EL (cell line): ENCODE data around the gene ACKR1.

Source experiments
- DNase-seq: peaks from one replicate; pipeline ENCODE4 v3.0.0-alpha.2; 2016

The ACKR1 gene

DNA sequence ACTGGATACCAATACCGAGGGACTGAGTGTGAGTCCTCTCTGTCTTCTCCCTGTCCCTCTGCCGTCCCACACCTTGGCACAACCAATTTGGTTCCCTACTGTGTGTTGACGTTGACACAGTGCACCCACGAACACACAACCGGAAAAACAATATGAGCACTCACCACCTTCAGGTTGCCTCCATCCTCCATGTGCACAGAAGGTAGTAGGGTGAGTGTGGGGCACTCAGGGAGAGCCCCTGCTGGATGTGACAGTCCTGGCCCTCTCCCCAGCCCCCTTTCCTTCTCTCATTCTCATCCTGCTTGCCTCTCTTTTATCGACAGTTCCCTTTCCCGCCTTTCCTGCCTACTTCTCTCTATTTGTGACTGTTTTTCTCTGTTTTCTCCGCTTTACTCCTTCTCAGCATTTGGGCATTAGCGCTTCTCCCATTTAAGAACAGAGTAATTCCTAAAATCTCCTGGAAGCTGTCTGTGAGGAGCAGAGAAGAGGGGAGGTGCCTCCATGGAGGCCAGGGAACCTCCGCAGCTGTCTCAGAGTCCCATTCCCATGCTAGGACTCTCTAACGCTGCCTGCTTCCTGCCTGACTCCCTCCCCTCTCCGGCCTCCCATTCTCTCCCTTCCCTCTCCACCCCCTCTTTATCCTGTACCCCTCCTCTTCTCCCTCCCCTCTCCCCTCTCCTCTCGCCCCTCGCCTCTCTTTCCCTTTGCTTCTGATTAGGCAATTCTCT is 16.9 kb upstream of the ACKR1 start:
- peak; percentile 33 for DNase-seq

- DNase-seq: peak; percentile 80
Measured at GRCh38 chr1:159188375-159188788, 16.3 kb upstream of the ACKR1 start.

DNA sequence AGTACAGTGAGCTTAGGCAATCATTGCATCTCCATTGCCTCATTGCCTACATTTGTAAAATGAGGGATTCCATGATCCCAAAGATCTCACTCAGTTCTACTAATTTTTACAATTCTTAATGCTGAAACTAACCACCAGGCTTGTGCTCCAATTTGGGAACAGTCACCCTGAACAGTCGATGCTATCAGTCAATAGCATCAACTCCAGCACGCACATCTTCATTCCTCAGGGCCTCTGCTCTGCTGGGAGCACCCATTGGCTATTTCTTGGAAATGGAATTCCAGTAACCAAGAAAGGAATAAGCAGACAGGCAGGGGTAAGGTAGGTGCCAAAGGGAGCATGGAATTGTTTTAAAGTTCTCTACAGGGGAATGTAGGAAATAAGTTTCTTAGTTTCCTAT is 14.2 kb upstream of the ACKR1 start:
- no peak for DNase-seq

DNA sequence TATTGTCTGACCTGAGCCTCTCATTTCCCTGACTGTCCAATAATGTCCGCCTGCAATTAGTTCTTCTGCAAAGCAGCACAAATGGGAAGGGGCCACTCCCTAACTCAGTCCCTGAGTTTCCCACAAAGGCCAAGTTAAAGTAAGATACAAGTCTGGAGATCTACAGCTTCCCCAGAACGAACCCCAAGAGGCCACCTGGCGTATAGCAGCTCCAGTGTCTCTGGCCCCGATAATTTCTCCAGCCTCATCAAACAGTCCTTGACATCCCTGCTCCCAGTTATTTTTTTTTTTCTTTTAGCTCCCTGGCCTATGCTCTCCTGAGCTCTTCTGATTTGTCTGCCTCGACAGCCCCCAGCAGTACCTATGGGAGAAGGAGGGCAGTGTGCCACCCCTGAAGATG is 8.1 kb upstream of the ACKR1 start:
- no peak for DNase-seq

GRCh38 chr1:159197561-159198557 is 6.8 kb upstream of the ACKR1 start:
- DNase-seq: peak; percentile 74

DNA sequence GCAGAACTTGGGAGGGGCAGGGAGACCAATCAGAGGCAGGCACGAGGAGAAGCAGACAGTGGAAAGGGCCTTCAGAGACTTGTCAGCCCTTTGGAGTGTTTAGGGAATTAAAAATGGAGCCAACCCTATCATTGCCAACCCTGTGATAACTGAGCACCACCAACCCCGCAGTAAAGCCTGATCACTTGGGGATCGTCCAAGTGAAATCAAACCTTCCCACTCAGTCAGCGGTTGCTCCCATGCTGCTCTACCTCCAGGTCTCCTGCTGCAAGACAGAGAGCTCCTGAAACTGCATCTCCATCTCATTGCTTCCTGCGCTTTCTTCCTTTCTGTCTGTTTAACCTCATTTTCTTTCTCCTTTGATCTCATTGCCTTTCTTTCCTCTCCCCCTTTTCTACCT is 4.8 kb upstream of the ACKR1 start:
- no peak for DNase-seq

DNA sequence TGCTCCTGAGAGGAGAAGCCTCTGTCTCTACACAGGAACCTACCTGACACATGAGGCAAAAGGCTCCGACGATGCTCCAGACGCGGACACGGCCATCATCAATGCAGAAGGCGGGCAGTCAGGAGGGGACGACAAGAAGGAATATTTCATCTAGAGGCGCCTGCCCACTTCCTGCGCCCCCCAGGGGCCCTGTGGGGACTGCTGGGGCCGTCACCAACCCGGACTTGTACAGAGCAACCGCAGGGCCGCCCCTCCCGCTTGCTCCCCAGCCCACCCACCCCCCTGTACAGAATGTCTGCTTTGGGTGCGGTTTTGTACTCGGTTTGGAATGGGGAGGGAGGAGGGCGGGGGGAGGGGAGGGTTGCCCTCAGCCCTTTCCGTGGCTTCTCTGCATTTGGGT is 3.9 kb upstream of the ACKR1 start:
- DNase-seq: no peak

- DNase-seq: no peak
Measured at GRCh38 chr1:159201642-159202041, 3.0 kb upstream of the ACKR1 start.

DNA sequence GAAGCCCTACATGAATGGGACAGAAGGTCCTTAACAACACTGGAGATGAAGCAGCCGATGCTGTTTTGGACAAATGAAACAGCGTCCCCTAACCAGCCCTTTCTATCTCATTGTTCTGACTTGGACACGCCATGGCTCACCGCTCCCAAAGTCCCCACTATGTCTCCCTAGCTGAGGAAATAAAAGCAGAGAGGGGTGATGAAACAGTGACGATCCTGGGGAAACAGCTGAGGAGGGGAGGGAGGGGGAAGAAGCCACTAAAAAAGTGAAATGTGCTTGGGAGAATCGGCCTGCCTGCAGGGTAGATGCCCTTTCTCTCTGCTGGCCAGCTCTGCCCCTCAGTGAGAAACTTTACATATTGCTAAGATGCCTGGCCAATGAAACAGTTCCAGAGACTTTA is 1.1 kb upstream of the ACKR1 start:
- DNase-seq: no peak

DNA sequence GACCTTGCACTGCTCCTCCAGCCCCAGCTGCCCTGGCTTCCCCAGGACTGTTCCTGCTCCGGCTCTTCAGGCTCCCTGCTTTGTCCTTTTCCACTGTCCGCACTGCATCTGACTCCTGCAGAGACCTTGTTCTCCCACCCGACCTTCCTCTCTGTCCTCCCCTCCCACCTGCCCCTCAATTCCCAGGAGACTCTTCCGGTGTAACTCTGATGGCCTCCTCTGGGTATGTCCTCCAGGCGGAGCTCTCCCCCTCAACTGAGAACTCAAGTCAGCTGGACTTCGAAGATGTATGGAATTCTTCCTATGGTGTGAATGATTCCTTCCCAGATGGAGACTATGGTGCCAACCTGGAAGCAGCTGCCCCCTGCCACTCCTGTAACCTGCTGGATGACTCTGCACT is 550 bp downstream of the ACKR1 start:
- DNase-seq: no peak

- DNase-seq: no peak
Measured at GRCh38 chr1:159206110-159206509, 1.4 kb downstream of the ACKR1 start.

DNA sequence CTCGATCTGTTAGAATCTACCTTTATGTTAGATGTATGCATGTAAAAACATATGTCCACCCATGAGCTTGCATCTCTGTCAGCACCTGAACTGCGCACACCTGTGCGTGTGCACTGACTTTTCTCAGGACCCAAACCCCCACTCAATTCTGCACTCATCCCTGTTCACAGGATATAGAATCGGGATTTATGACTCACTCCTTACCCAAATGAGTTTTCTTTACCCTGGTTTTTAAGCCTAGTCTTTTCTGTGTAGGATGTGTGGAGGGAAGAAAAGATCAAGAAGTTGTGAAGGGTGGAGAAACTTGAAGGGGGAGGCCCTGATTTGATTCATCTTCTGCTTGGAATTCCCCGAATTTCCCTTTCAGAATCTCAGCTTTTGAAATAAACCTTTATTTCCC is 2.4 kb downstream of the ACKR1 start:
- DNase-seq: no peak

GRCh38 chr1:159207774-159208173 is 3.1 kb downstream of the ACKR1 start:
- no peak for DNase-seq

GRCh38 chr1:159208175-159208825 is 3.6 kb downstream of the ACKR1 start:
- DNase-seq: no peak

DNA sequence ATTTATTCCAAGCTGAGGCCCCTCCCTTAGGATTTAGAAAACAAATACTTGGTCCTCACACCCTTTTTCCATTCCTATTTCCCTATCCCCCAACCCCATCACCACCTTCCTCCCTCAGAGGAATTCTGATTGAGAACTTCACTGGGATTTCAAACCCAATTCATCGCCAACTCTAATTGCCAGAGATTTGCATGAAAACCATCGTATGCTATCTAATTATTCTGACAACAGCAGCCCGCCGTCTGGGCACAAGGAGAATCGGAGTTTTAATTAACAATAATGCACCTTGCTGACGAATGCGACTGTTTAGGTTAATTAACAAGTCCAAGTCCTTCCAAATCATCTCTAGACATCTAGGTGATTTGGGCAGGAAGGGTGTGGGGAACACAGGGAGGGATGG is 4.4 kb downstream of the ACKR1 start:
- no peak for DNase-seq

DNA sequence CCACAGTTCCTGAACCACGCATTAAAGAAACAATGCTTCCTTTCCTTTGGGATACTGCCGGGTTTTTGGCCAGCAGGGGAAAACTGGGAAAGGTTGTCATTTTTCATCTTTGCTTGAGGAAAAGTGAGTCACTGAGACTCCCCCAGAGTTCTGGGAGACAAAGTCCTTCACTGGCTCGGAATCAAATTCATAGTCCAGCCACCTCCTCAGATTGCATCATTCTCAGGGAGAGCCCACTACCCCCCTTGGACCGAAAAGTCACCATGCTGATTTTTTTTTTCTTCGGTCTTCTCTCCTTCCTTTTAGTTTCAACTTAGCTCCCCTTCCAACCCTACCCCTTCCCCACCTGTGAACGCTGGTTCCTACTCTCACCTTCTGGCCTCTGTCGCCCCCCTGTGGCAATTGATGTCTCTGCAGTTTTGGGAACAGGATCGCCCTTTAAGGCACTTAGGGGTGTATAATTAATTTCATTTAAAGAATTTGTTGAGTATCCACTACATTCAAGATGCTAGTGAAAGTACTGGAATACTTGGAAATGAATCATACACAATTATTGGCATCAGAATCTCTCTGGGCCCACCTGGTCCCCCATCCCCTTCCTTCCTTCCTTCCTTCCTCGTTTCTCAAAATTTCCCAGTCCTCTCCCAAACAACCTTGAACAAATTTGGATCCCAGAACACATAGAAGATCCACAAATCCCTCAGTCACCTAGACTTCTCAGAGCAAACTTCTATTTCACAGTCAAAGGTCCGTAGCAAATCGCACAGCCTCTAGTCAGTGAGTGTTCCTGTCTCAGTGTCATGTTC is 6.9 kb downstream of the ACKR1 start:
- DNase-seq: peak; percentile 42

- no peak for DNase-seq
Measured at GRCh38 chr1:159212596-159212995, 7.9 kb downstream of the ACKR1 start.

GRCh38 chr1:159214149-159214760 is 9.6 kb downstream of the ACKR1 start:
- DNase-seq: peak; percentile 55

- DNase-seq: no peak
Measured at GRCh38 chr1:159218649-159219636, 14.3 kb downstream of the ACKR1 start.

- DNase-seq: no peak
Measured at GRCh38 chr1:159222075-159222865, 17.6 kb downstream of the ACKR1 start.
